GM19455 (cell line): Measurements from ENCODE around the gene PRMT7.

Experiments
- ATAC-seq: cut with Tn5 transposase; IDR thresholded peaks from one replicate; pipeline ENCODE4 v1.9.1; 2021; ENCODE audit not compliant: unreplicated experiment

PRMT7 gene

DNA sequence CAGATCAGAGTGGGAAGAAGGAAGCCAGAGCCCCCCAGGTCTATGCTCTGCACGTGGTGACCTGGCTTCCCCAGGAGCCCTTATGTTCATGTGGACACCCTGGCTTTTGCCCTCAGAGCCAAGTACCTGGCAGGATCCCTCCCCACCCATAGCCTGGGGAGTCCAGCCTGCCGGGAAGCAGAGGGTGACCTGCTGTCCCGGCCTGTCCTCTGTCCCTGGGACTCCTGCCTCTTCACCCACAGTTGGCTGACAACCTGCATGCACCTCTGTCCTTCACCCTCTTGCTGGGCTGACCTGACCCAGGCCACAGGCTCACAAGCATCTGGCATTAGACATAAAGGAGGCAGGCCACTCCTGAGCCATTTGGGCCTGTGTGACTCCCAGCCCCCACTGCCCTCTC, 77.3 kb downstream of the PRMT7 start:
- ATAC-seq, result no peak

DNA sequence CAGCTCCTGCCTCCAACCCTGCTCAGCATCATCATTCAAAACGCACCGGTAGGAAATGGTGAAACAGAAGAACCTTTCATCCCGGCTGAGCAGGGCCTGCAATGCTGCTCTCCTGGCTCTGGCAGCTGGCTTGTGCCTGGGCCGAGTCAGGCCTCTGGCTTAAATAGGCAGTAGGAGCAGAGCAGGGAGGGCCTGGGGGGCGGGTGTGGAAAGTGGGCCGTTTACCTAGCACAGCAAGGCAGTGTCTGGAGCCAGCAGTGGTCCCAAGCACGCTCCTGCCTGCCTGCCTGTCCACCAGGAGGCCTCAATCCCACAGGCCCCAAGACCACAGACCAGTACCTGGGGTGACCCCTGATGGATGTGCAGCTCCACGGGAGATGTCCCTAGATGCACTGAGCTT, 78.2 kb downstream of the PRMT7 start:
- ATAC-seq, result no peak

GRCh38 chr16:68389750-68390371, 79.0 kb downstream of the PRMT7 start:
- ATAC-seq, result no peak

GRCh38 chr16:68393333-68393732, 82.5 kb downstream of the PRMT7 start:
- no peak for ATAC-seq

GRCh38 chr16:68395167-68395786, 84.5 kb downstream of the PRMT7 start:
- no peak for ATAC-seq

DNA sequence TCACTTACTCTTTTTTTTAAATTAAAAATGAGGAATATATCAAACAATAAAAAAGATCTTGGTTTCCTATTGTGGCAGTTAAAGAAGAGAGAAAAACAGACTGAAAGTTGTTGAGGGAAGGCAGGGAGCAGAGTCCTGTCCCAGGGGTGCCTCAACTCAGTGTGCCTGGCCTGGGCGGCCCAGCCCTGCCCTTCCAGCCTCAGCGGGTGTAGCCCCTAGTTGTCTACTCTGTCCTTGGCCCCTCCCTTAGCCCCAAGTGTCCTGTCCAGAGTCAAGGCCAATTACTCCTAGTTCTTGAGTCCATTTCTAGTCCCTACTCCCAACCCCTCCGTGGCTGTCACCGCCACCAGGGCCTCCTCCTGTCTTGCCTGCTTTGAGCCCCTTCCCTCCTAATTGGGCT, 85.0 kb downstream of the PRMT7 start:
- ATAC-seq, result no peak

DNA sequence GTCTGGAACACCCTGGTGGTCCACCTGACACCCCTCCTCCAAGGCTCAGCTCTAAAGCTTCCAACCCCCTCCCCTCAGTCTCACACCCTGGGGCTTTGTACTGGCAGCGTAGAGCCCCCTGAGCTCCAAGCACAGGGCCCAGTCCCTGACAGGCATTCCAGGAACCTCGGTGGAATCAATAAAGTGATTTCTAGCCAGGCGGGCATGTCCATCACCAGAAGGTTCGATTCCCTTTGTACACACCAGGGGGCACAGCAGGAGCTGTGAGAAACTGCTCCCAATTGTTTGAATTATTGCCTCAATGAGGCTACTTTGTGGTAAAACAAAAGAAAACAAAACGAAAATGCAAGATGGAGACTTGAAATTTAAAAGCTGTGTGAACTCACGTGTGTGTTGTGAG, 85.7 kb downstream of the PRMT7 start:
- ATAC-seq, result no peak

- ATAC-seq, result no peak
These were observed 86.9 kb downstream of the PRMT7 start for GRCh38 chr16:68397710-68398201.

- ATAC-seq, result no peak
These were observed 88.6 kb downstream of the PRMT7 start for GRCh38 chr16:68399456-68399855.

- no peak for ATAC-seq
These were observed 89.5 kb downstream of the PRMT7 start for GRCh38 chr16:68400083-68400923.

DNA sequence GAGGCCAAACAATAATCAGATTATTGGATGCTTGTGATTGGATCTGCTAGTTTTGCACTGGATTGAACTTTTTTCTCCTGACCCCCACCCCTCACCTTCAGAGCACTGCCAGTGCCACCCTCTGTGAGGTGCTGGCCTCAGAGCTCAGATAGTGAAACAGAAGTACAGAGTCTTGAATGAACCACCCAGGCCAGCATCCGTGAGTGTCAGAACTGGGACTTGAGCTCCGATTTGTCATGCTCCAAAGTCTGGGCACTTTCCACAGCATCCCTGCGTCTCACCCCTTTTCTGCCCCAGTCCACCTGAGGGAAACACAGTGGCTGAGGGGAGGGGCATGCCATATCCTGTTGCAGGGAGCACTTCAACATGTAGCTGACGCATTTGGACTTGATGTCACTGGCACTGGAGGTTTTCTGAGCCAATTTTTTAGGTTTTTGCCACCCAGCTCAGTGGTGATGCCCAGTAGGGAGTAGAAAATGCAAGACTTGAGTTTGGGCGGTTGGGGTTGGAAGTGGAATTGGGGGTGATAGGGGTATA, 90.2 kb downstream of the PRMT7 start:
- no peak for ATAC-seq

DNA sequence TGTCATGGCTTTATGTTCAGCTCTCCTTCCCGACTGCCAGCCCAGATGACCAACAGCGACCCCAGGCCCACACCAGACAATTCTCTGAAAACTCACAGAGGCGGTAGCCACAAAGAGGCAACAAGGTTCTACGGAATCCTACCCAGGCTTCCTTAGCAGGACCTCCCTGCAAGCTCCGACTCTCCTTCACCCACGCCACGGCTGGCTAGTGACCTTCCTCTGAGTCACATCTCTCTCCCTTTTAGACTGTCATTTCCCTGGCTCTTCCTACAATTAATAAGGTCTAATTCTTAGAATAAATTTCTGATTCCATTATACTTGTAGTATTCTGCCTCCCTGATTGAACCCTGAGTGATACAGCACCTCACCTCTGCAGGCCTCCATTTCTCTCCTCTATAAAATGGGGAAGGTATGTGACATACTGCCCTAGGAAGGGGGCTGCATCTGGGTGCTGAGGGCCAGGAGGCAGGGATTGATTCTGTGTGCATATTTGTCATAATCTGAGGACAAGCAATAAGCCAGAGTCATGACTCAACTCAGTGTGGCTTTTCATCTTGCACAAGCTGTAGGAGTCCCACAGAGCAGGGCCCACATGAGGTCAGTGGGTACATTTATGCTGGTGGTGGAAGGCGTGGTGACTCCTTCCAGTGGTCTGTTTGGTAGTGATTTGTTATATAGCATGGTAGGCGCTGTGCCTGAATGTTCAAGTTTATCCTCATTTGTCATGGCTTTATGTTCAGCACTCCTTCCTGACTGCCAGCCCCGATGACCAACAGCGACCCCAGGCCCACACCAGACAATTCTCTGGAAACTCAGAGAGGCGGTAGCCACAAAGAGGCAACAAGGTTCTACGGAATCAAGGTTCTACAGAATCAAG, 91.3 kb downstream of the PRMT7 start:
- ATAC-seq, result no peak

DNA sequence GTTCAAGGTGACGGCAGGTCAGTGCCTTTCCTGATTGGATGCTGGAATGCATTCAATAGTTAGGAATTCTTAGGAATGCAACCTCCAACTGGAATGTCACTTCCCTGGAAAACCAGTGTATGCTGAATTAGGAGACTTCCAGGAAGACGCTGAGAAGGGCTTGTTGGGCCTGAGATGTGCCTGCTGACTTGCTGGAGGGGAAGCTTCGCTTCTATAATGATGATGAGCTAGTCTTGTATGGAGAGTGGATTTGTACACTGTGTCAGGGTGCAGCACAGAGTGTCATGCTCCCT, 91.9 kb downstream of the PRMT7 start:
- ATAC-seq, result no peak

GRCh38 chr16:68403177-68403576, 92.4 kb downstream of the PRMT7 start:
- ATAC-seq, result no peak

DNA sequence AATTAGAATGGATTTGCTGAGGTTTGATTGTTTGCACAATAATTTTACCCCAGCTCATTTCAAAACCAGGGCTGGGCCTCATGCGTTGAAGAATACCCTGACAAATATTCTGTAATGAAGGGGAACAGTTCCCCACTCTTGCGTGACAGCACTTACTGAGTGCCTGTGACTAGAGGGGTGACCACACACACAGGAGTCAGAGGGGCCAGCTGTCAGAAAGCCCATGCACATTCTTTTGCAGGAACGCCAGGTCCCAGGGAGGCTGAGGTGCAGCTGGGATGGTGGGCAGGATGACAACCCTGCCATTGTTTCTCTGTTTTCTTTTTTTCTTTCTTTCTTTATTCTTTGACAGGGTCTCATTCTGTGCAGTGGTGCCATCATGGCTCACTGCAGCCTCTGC, 92.9 kb downstream of the PRMT7 start:
- ATAC-seq, result no peak

DNA sequence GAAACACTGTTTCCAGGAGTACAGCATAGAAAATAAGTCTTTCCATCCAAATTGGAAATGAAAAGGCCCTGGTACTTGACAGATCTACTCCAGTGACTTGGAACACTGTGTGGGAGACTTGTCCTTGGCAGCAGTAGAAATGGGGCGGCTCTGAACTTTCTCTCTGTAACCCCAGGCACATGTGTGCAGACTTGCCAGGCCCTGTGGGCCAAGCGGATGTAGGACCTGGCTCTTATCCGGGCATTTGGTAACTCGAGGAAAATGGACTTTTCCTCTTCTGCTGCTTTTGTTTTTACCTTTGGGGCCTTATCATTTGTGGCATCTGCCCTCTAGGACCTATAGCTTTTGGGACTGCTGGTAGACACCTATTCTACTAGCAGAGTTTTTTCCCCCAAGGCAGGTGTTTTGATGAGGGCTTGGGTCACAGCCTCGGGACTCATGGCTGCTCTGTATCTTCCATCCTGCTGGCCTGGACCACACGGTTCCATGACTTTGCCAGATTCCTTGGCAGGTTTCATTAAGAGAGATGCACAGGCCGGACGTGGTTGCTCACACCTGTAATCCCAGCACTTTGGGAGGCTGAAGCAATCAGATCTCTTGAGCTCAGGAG, 94.0 kb downstream of the PRMT7 start:
- ATAC-seq, result no peak

DNA sequence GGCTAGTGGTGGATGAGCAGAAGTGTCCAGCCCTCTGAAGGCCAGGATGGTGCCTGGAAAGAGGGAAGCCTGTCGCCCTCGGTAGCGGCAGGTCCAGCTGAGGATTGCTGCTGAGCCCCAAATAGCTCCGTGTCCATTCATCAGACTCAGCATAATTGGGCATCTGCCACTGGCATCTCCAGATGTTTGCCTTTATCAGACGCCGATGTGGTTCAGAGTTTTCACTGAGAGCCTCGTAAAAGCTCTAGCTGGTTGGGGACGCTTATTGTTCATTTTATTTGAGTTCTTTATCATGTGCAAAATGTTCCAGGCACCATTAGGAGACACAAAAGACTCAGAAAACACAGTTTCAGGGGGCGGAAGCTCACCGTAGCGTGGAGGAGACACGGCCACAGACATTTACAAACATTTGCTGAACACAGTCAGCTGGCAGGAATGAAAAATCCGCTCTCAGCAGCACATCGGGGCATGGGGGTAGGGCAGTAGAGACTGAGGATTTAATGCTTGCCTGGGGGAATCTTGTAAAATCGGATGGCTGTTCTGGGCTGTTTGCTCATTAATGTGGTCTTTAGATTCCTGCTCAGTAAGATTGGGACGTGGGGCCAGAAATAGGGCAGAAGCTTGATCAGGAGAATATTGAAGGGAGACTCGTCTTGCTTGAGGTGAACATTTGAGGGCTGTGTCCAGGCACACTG, 95.8 kb downstream of the PRMT7 start:
- ATAC-seq, result no peak
